GM18861 (cell line): ENCODE results near the gene ACTG1.

Source experiments
- ATAC-seq: cut with Tn5 transposase; IDR thresholded peaks from one replicate; pipeline ENCODE4 v1.9.1; 2021; ENCODE audit not compliant: unreplicated experiment

The ACTG1 gene

GRCh38 chr17:81518113-81518784 is 5.7 kb upstream of the ACTG1 start:
- no peak for ATAC-seq

- ATAC-seq, result no peak
Measured at GRCh38 chr17:81517339-81518112, 4.9 kb upstream of the ACTG1 start.

- no peak for ATAC-seq
Measured at GRCh38 chr17:81517009-81517338, 4.4 kb upstream of the ACTG1 start.

- no peak for ATAC-seq
Measured at GRCh38 chr17:81516439-81516838, 3.8 kb upstream of the ACTG1 start.

- ATAC-seq, result no peak
Measured at GRCh38 chr17:81515530-81516041, 3.0 kb upstream of the ACTG1 start.

- no peak for ATAC-seq
Measured at GRCh38 chr17:81514739-81515529, 2.3 kb upstream of the ACTG1 start.

GRCh38 chr17:81514489-81514738 is 1.8 kb upstream of the ACTG1 start:
- ATAC-seq, result no peak

- no peak for ATAC-seq
Measured at GRCh38 chr17:81513753-81514488, 1.3 kb upstream of the ACTG1 start.

- ATAC-seq, result no peak
Measured at GRCh38 chr17:81513372-81513752, 763 bp upstream of the ACTG1 start.

GRCh38 chr17:81511804-81512561 is 616 bp downstream of the ACTG1 start:
- ATAC-seq, result no peak

GRCh38 chr17:81511554-81511803 is 1.1 kb downstream of the ACTG1 start:
- no peak for ATAC-seq

GRCh38 chr17:81510785-81511553 is 1.6 kb downstream of the ACTG1 start:
- no peak for ATAC-seq

- no peak for ATAC-seq
Measured at GRCh38 chr17:81509972-81510784, 2.4 kb downstream of the ACTG1 start.

- ATAC-seq, result no peak
Measured at GRCh38 chr17:81509207-81509971, 3.2 kb downstream of the ACTG1 start.

GRCh38 chr17:81508639-81509206 is 3.9 kb downstream of the ACTG1 start:
- ATAC-seq, result no peak

GRCh38 chr17:81503619-81504018 is 9.0 kb downstream of the ACTG1 start:
- ATAC-seq, result no peak

GRCh38 chr17:81502471-81503017 is 10.1 kb downstream of the ACTG1 start:
- no peak for ATAC-seq

- no peak for ATAC-seq
Measured at GRCh38 chr17:81500047-81500446, 12.6 kb downstream of the ACTG1 start.
